GM23338 (cell line): ENCODE measurements around the gene USP21.

ENCODE experiments used
- CREB1 ChIP-seq: fragments of 250-450 bp; sonication (Bioruptor Pico); IDR thresholded peaks from 2 replicates; pipeline ENCODE4 v1.5.0; 2020; ENCODE audit warnings: low read depth, mild to moderate bottlenecking, moderate library complexity
- EZH2 ChIP-seq: fragments of 200-600 bp; sonication (generic); IDR thresholded peaks from one replicate; pipeline ENCODE4 v1.8.0; 2017; ENCODE audit warnings: antibody characterized with exemption, mild to moderate bottlenecking, low read depth; ENCODE audit not compliant: unreplicated experiment
- EZH2phosphoT487 ChIP-seq: fragments of 200-600 bp; sonication (generic); IDR thresholded peaks from one replicate; pipeline ENCODE4 v1.8.1; 2018; ENCODE audit warnings: antibody characterized with exemption; ENCODE audit not compliant: unreplicated experiment
- POLR2AphosphoS5 ChIP-seq: IDR thresholded peaks from 2 replicates; pipeline ENCODE4 v1.6.1; 2016; ENCODE audit warnings: antibody characterized with exemption, low read depth
- REST ChIP-seq: IDR thresholded peaks from one replicate; pipeline ENCODE4 v1.6.1; 2018; ENCODE audit warnings: antibody characterized with exemption; ENCODE audit not compliant: unreplicated experiment
- STAT1 ChIP-seq: IDR thresholded peaks from one replicate; pipeline ENCODE4 v1.6.1; 2016; ENCODE audit warnings: antibody characterized with exemption; ENCODE audit not compliant: unreplicated experiment
- TF ChIP-seq, protein P1 (sequence below), 2 experiments: fragments of 200-600 bp in 1 of 2; sonication (generic) in 1 of 2; conservative IDR thresholded peaks; 2 replicates each; pipeline versions ENCODE4 v1.5.1 to v1.6.1; 2016 to 2017; ENCODE audit warnings: antibody characterized with exemption in 2 of 2, low read depth in 2 of 2, mild to moderate bottlenecking in 2 of 2, moderate library complexity in 1 of 2

- TF ChIP-seq, protein P1, sequence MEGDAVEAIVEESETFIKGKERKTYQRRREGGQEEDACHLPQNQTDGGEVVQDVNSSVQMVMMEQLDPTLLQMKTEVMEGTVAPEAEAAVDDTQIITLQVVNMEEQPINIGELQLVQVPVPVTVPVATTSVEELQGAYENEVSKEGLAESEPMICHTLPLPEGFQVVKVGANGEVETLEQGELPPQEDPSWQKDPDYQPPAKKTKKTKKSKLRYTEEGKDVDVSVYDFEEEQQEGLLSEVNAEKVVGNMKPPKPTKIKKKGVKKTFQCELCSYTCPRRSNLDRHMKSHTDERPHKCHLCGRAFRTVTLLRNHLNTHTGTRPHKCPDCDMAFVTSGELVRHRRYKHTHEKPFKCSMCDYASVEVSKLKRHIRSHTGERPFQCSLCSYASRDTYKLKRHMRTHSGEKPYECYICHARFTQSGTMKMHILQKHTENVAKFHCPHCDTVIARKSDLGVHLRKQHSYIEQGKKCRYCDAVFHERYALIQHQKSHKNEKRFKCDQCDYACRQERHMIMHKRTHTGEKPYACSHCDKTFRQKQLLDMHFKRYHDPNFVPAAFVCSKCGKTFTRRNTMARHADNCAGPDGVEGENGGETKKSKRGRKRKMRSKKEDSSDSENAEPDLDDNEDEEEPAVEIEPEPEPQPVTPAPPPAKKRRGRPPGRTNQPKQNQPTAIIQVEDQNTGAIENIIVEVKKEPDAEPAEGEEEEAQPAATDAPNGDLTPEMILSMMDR (conservative IDR thresholded peaks at IDR 0.05; ENCODE audit: low read depth in 2 of 2) = no peak
- no peak for TF ChIP-seq CREB1 (CRISPR knock-in tag)
- TF ChIP-seq EZH2 = no peak
- no peak for TF ChIP-seq STAT1
- TF ChIP-seq POLR2AphosphoS5 = no peak
- no peak for TF ChIP-seq EZH2phosphoT487
- no peak for TF ChIP-seq REST
These were observed 7.6 kb downstream of the USP21 start for GRCh38 chr1:161166669-161167548.
